GOT3 (cell line): Measurements from ENCODE around the gene TTF1.

Experiments
- DNase-seq: peaks from one replicate; lab custom pipeline; 2025; ENCODE audit warnings: mixed read lengths; lab: John Stamatoyannopoulos, UW

TTF1 gene

GRCh38 chr9:132366481-132366880 is 40.2 kb downstream of the TTF1 start:
- DNase-seq, result no peak

- DNase-seq, result no peak
Measured at GRCh38 chr9:132365986-132366385, 40.7 kb downstream of the TTF1 start.

GRCh38 chr9:132364068-132364467 is 42.6 kb downstream of the TTF1 start:
- no peak for DNase-seq

GRCh38 chr9:132357764-132358163 is 48.9 kb downstream of the TTF1 start:
- DNase-seq, result no peak

GRCh38 chr9:132356324-132356924 is 50.2 kb downstream of the TTF1 start:
- no peak for DNase-seq

GRCh38 chr9:132354637-132355355 is 51.8 kb downstream of the TTF1 start, which contains the start of gene SETX:
Gene SETX, minus strand, starts transcription at chr9:132354986. Its CDS starts 5,558 bp downstream, at chr9:132349428.
- peak; percentile 89 for DNase-seq

GRCh38 chr9:132351404-132352045 is 55.1 kb downstream of the TTF1 start:
- no peak for DNase-seq

GRCh38 chr9:132350861-132351315 is 55.8 kb downstream of the TTF1 start:
- DNase-seq, result no peak

GRCh38 chr9:132348676-132349075 is 58.0 kb downstream of the TTF1 start:
- no peak for DNase-seq

GRCh38 chr9:132346177-132346576 is 60.5 kb downstream of the TTF1 start:
- no peak for DNase-seq

- no peak for DNase-seq
Measured at GRCh38 chr9:132341177-132341840, 65.3 kb downstream of the TTF1 start.

- no peak for DNase-seq
Measured at GRCh38 chr9:132334364-132334763, 72.3 kb downstream of the TTF1 start.

GRCh38 chr9:132333556-132333955 is 73.1 kb downstream of the TTF1 start:
- DNase-seq, result no peak

- DNase-seq, result no peak
Measured at GRCh38 chr9:132328580-132328979, 78.1 kb downstream of the TTF1 start.

GRCh38 chr9:132327537-132327936 is 79.1 kb downstream of the TTF1 start:
- no peak for DNase-seq
